Stimulated activated CD4-positive, alpha-beta T cell treated with anti-CD3 and anti-CD28 coated beads, Interleukin-1b, Interleukin-23, amount 100 ng/mL, for 48 hours (primary cell): ENCODE data around the gene ARID1B.

Source experiments
- DNase-seq: peaks from one replicate; pipeline ENCODE4 v3.0.0-alpha.2; 2020

The ARID1B gene

DNA sequence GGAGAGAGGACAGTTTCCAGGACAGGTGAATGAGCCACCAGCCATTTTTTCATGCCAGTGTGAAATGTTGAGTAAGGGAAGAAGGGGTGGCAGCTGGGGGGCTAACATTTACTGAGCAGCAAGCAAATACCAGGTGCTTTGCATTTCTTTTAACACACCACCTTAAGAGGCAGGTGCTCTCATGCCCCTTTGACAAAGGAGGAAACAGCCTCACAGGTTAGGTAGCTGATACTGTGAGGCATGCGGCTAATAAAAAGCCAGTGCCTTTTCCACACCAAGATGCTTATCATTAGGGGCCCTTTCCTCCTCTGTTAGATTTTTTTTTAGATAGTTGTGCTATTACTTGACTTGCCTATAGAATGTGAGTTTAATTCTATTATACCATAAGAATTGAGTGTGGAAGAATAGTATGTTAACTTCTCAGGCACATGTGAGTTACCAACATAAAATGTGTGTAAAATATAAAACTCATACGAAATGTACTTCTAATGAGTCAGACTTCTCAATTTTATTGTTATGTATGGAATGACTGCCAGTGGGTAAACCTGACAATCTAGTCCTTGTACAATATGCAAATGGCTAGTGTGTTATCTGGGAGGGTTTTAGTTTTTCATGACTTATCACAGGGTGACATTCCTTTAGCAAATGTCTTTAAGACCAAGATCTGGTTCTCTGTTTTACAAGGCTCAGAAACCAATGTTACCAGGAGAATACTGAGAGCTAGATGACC is 286.2 kb downstream of the ARID1B start:
- DNase-seq: no peak

DNA sequence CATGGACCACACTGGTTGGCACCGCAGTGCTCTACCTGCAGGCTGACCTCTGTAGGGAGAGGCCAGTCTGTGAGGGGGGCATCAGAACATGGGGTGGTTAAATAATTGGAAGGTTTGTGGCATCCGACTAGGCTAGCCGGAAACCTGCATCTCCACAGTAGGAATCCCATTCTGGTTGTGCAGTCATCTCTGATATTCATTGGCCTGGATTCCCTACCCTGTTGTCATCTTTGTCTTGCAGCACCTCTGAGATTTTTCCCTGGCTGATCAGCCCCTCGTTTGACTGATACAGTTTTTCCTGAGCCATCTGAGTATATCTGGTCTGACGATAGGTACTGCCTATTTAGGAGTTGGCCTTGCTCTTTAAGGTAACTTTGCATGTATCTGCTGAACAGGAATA is 286.7 kb downstream of the ARID1B start:
- peak; percentile 4 for DNase-seq

DNA sequence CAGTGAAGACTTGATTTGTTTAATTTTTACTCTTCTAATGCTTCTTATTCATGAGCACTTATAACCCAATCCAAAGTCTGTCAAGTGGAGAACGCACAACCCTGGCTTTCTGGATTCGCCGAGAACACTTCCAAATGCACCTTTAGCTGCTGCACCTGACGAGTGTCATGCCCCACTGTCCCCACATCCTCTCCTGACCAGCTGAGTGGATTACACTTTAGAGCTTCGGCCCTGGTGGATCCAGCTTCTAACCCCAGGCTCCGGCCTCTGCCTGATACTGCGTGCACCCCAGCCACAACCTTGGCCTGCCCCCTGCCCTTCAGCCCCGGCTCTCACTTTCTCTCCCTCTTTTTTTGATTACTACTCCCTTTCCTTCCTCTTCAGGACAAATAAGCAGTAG is 287.3 kb downstream of the ARID1B start:
- no peak for DNase-seq

DNA sequence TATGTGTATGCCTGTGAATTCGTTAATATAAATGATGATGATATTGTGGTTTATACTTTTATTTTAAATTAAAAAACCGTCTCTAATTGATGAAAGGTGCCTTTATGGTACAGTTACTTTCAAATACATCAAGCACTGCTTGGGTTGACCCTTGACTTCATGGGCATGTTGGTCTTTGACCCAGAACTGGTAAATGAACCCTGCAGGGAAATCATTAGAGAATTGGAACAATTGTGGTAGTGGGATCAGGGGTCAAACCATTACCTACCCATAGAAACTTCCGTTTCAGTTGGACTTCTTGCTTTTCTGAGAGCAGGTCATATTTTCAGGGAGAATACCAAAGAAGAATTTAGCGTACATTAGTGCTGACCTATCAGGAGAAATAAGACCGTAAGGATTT is 288.2 kb downstream of the ARID1B start:
- no peak for DNase-seq

DNA sequence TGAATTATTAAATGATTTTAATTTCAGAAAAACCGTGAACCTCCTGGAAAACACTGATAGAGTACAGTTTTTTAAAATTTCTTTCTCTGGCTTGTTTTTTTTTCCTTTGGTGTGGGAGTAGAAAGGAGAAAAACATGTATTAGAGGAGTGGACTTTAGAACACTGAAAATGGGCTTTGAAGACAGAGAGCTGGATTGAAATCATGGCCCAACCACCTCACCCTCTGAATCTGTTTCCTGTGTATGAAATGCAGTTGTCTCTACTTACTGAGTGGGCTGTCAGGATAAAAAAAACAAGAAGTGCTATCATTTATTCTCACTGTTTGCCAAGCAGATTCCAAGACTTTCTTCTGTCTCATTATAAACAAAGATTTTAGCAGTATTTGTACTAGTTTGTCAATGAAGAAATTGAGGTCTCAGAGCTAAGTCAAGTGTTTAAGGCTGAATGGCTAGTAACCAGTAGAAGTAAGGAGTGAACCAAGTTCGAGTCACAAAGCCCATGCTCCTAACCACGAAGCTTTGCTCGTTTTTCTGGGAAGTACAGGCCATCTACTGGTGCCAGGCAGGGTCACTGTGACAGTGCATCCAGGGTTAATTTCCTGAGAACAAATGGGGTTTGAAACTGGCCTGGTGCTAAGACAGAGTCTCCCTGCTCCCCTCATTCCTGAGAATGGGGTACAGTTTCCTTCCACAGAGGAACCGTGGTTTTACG is 289.8 kb downstream of the ARID1B start:
- peak; percentile 9 for DNase-seq

DNA sequence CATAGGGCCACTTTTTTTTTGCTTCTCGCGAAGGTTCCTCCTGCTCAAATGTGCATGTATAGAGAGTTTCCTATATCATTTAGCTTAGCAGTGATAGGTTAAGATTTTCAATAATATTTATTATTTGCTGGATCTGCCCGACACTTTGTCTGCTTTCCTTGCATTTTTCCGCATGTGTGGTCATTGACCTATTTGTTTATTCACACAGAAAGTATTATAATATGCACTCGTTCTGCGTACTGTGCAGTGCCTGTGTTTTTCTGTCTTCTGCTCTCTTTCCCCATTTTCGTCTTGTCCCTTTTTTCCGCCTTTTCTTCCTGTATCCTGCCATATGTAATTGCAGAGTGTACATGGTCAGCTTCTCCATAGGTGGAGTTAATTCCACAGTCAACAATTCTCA is 290.3 kb downstream of the ARID1B start:
- DNase-seq: no peak

DNA sequence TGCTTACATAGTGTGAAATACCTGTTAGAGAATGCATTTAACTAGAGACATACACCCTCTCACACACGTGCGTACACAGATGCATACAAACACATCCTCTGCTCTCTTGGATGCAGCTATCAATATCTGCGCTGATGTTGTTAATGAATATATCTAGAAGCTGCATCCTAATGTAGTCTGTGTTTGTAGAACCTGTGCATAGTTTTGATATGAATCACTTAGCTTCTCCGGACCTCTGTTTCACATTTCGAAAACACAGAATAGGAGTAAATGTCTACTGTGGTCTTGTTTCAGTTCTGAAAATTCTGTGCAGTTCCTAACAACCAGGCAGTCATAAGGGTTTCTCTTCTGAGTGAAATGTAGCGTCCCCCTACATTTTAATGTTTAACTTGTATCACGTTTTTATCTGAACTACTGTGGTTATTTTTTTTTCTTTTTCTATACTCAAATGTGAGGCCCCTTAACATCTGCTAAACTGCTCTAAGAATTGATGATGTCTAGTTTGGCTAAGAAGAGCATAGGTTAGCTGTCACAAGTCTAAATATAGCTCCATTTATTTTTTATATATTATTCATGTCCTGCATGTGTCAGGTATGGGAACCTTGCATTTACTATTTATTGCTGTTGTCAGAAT is 291.6 kb downstream of the ARID1B start:
- no peak for DNase-seq

DNA sequence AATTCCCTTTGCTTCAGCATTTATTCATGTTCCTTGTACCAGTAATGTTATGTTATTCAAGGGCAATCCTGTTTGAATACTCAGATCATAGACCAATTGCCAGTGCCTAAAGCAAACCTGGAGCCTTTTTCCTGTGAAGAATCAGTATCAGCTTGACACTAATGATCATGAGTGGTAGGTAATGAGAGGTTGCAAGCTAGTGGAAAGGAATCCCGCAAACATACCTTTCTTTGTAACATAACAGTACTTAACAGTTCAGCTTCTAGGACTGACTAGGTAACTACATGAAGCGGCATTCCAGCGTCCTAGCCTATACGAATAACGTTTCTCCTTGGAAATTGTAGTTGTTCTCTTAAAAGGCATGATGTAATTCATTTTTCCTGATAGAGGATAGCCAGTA is 292.4 kb downstream of the ARID1B start:
- DNase-seq: no peak

DNA sequence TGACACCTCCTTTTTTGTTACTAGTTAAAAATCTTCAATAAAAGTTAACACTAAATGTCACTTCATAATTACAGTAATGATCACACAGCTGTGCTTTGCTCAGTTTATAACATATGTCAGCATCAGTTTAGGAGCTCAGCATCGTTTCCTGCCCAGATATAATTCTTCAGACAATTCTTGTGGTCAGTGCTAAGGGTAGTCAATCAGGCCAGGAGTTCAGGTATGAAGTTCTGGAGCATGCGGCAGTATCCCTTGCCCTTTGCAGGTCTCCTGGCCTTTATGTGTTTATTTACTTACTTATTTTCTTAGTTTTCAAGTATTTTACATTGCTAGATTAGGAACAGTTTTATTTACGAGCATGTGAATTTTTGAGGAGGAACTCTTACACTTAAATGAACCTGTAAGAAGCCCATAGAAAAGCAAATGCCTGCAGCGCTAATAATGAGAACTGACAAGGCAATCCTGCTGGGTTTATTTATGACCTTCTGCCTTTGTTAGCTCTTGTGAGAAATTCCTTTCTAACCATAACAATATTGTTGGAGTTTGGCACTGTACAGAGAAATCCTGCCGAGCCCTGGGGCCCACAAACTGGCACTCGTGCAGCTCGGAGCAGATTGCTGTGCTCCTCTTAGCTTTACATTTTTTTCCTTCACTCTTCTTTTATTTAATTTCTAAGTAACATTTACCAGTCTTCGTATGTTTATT is 293.4 kb downstream of the ARID1B start:
- no peak for DNase-seq

DNA sequence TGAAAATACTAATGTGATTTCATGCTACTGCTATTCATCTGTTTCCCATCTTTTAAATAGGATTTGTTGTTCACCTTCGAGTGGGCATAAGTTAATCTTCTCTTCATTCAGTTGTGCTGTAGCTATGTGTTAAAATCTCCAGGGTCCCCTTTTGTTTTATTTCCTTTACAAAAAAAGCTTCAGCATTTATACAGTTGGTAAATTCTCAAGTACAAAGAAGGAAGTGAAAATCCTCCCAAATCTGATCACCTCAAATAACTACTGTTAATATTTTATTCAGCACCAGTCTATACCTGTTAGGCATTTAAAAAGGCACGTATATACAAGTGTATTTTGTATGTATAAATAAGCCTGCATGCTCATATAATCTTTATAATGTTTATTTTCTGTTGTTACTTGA is 294.9 kb downstream of the ARID1B start:
- no peak for DNase-seq

DNA sequence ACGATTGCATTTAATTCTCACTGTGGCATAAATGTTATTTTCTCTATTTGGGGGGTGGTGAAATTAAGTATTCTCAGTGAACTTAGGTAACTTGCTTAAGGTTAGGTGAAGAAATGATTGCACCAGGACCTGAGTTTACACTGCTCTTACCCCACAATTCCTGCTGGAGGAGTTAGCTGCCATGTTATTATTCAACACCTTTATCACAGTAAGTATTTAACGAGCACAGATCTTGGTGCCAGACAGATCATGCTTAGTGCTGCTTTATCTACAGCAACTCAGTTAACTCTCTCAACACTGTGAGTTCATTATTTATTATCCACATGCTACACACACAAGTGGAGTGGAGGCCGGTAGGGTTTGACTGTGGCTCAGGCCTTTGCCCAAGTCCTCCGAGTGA is 296.4 kb downstream of the ARID1B start:
- no peak for DNase-seq

DNA sequence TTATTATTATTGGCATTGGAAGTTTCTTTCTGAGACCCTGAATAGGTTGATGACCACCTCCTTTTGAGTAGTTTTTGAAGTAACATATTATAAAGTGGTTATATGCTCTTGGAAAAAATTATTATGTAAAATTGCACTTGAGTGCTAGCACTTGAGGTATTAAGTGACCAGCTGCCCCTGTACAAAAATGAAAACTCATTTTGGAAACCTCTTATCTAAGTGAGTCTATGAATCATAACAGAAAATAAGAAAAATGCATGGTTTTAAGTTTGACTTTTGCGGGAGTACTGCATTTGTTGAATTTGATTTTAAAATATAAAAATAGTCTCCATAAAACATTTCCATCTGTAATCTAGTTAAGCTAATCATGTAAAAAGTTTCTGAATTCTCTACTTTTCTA is 297.8 kb downstream of the ARID1B start:
- DNase-seq: no peak

DNA sequence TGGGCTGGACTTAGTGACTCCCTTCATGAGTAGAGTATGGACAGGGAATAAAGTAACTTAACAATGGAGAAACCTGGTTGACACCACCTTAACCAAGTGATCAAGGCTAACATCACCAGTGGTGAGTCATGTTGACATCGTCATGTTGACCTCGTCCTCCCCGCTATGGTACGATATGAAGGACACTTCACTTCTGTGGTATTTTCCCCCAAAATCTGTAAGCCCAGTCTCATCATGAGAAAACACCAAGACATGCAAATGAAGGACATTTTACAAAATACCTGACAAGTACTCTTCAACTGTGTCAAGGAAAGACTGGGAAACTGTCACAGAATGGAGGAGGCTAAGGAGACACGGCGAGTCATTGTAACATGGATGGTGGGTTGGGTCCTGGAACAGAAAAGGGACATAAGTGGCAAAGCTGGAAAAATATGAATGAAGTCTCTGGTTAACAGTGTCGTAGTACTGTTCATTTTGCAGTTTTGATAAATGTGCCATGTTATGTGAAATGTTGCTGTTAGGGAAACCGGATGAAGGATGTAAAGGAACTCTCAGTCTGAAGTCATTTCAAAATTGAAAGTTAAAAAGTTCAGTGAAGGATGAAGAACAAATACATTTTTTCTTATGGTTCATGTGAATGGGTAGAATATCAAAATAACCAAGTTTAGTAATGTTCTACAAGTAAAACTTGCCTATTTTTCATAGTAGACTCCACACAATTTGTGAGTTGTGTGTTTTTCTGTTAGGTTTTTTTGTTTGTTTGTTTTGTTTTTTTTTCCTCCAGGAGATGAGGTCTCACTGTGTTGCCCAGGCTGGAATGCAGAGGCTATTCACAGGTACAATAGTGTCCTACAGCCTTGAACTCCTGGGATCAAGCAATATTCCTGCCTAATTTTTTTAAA is 298.6 kb downstream of the ARID1B start:
- peak; percentile 55 for DNase-seq

DNA sequence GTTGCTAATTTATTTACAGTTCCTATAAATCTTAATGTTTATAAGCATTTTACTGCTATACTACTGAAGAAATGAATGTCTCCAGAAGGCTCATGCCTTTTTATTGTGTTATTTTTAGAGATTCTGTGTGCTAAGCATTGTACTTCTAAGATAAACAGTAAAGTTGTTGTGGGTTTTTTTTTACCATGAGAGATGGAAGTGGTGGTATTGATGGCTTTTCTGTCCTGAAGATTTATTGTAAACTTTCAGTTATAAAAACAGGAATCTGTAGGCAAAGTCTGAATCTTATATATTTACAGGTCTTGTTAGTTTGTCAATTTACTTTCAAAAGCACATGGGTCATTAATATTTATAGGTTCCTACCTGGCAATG is 299.3 kb downstream of the ARID1B start:
- DNase-seq: no peak

DNA sequence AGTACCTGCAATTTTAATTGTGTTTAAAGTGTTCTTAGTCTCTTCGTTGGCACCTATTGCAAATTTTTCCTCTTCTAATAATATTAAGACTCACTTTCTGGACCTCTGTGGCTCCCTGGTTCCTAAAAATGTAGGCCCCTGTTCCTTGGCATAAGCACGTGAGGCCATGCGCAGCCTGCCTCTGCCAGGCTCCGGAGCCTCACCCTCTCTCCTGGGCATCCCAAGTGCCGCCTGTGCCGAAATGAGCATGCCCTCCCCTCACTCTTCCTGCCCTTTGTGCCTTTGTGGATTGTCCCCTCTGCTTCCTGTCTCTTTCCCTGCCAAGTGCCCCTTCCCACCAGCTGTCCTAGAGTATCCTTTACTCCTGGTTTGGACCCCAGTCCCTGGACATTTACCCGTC is 300.1 kb downstream of the ARID1B start:
- DNase-seq: no peak

DNA sequence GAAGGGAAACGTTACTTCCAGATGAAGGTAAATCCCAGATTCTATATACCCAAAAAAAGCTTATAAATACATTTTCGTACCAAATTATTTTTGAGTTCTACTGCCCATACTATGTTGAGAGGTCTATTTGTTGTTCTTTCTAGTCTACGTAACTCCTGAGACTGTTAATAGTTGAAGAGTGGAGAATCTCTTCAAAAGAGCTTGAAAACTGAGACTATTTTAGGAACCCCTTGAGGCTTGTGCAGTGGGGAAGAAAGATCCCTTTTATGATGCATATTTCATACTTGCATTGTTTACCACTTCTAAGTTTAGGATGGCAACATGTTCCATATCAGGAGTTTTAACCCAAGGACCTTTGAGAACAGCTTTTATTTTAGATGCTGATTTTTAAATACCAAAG is 301.1 kb downstream of the ARID1B start:
- DNase-seq: no peak

DNA sequence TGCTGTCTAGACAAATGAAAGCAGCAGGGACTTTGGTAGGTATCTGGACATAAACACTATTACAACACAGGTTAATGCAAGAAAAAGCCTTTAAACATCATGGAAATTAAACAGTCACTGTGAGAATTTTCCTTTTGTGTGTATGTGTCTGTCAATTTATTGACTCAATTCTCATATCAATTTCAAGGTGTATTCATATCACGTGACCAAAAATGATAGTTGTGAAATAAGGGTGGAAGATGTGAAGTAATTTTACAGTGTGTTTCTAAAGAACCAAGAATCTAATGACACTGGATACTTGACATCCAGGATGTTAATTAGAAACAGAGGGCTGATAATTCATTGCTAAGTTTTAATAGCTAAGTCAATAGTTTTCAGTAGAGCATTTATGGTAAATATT is 302.1 kb downstream of the ARID1B start:
- no peak for DNase-seq

DNA sequence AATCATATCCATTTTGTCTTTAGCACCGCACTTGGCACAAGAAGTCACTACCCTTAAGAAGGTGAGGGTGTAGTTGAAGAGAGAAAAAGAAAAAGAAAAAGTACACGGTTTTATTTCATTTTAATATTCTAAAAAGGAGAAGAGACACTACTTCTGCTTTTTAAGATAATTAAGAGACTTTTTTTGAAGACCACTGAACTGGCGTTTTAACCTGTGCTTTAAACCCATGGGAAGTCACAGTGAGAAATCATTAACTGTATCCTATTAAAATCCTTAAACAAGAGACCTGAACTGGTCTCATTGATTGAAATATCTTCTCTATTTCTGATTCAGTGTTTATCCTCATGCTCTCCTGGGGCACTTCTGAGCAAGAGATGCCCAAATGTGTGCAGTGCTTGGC is 302.6 kb downstream of the ARID1B start:
- DNase-seq: no peak

DNA sequence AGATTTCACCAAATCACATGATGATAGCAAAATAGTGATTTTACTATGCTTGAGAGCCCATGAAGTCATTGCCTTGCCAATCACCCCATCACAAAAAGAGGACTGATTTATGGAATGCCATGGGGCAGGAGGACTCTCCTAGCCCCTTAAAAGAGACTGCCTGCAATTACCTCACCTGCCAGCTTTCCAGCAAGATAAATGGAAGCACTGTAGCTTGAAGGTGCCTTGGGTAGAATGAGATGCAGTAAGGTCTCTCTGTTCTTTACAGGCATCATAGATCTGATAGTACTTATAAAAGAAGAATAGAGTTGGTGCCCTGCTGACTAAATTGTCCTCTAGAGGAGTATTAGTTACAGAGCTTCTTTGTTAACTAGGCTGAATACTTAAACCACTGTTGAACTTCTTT is 303.8 kb downstream of the ARID1B start:
- no peak for DNase-seq

DNA sequence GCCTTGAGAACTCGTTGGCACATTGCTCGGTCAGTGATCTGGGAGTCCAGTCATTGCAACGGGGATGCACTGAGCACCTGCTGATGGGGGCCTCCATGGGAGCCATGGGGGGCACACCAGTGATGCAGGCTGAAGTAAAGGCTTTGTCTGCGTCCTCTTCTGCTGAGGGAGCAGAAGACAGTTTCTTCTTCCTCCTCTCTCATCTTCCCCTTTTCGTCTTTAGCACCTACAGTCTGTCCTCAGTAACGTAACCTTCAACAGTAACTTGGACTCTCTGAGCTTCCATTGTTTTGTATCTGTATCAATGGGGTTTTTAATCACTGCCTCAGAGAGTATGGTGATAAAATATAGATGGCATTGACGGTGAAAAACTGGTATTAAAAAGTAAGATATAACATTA is 306.2 kb downstream of the ARID1B start:
- no peak for DNase-seq

DNA sequence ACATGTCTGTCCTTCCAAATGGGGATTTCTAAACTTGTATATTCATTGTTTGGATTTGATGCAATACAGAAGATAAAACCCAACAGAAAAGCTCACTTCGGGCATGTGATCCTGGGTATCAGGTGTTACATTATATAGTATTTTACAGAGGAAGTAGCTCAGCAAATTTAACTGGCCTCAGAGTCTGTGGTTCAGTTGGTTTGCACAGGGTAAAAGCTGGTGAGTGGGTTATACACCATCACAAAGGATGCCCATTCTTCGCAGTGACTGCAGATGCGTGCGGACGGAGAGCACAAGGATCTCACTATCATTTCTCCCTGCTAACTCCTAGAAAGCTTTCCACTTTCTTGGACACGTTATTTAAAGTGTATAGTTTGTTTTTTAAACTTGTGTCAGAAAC is 309.5 kb downstream of the ARID1B start:
- no peak for DNase-seq

DNA sequence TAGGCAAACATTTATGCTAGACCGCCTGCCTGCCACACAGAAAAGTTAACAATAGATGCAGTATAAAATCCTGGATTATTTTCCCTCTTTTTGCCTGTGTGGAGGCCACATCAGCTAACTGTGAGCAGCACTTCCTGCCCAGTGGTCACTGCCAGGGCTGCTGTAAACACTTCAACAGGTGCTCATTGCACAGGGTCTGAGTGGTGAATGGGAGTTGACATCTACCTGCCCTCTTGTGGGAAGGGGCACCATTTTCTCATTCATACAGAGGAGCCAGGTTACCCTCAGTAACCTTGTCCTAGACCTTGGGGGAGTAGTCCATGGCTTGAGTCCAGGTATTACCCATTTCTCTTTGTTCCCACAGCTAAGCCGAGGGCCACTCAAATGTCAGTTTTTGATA is 310.8 kb downstream of the ARID1B start:
- no peak for DNase-seq

DNA sequence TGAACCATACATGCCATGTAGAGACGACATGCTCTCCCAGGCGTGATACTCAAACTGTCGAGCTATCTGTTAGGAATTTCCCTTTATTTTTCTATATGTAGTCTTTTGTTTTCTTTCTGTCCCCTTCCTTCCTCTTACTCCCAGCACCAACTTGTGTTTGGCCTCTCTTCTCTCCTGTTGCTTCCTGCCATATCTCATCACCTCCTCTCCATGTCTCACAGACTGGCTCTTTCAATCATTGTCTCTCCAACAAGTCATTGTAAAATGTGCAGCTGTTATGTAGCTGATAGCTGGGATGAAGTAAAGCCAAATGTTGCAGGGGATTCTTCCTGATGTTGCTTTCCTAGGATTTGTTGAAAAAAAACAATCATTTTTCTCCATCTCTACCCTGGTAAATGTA is 311.7 kb downstream of the ARID1B start:
- no peak for DNase-seq
